Stimulated activated effector memory CD8-positive, alpha-beta T cell treated with anti-CD3 and anti-CD28 coated beads, Interleukin-12 subunit alpha, Interleukin-12 subunit beta, amount 100 ng/mL, for 72 hours (primary cell): ENCODE results near the gene PLCB3.
"Not testable (repeated sequence)": the region's sequence is repeated elsewhere in the genome, so short reads cannot be mapped to it uniquely, and the experiment has no call there.

ENCODE experiments used
- ATAC-seq: fragments of 150-1000 bp; cut with Tn5 transposase; 2 replicates; pipeline ENCODE4 v1.10.0; 2021
- DNase-seq, 2 donors: peaks; one replicate each; pipeline ENCODE4 v3.0.0; 2021 to 2022; ENCODE audit warnings: low spot score in 2 of 2
- H3K27ac Mint-ChIP-seq: one replicate; pipeline ENCODE4 v1.8.0; 2022; ENCODE audit warnings: mild to moderate bottlenecking, mixed read lengths
- H3K36me3 Mint-ChIP-seq: one replicate; pipeline ENCODE4 v1.8.0; 2022; ENCODE audit warnings: mild to moderate bottlenecking, mixed read lengths
- H3K4me1 Mint-ChIP-seq: one replicate; pipeline ENCODE4 v1.8.0; 2022; ENCODE audit warnings: mixed read lengths
- H3K4me3 Mint-ChIP-seq: one replicate; pipeline ENCODE4 v1.8.0; 2022; ENCODE audit warnings: mild to moderate bottlenecking, mixed read lengths
- H3K9me3 Mint-ChIP-seq: one replicate; pipeline ENCODE4 v1.8.0; 2022; ENCODE audit warnings: mixed read lengths

Gene PLCB3

GRCh38 chr11:64303109-64304031, 52.0 kb downstream of the PLCB3 start:
- peaks cover 33% of the 10 kb centered on the region for H3K4me1 Mint-ChIP-seq

GRCh38 chr11:64304032-64304315, 52.6 kb downstream of the PLCB3 start:
- H3K4me1 Mint-ChIP-seq, result peaks cover 33% of the 10 kb centered on the region
- H3K9me3 Mint-ChIP-seq, result no peaks in the 10 kb centered on the region
- DNase-seq, result no peak
- peak overlapping the region; percentile 99 for H3K4me3 Mint-ChIP-seq
- H3K27ac Mint-ChIP-seq, result peak overlapping the region; percentile 96
- peaks cover 36% of the 10 kb centered on the region for H3K36me3 Mint-ChIP-seq
- ATAC-seq, result no peak

More at GRCh38 chr11:64303109-64304031, 52.0 kb downstream of the PLCB3 start:
- Mint-ChIP-seq H3K27ac (peak overlapping the region; percentile 96), H3K9me3 (no peaks in the 10 kb centered on the region), H3K4me3 (peak overlapping the region; percentile 99), H3K36me3 (peaks cover 30% of the 10 kb centered on the region)
- no peak for DNase-seq
- ATAC-seq, result no peak

GRCh38 chr11:64304316-64305072, 53.2 kb downstream of the PLCB3 start:
- Mint-ChIP-seq H3K36me3 (peaks cover 42% of the 10 kb centered on the region), H3K27ac (peak overlapping the region; percentile 96), H3K9me3 (no peaks in the 10 kb centered on the region), H3K4me3 (peak overlapping the region; percentile 99), H3K4me1 (peaks cover 33% of the 10 kb centered on the region)
- DNase-seq, result peak; percentile 94 to 98
- peak; percentile 68 for ATAC-seq

- Mint-ChIP-seq H3K36me3 (peaks cover 49% of the 10 kb centered on the region), H3K4me3 (peak within 1 kb of the TSS; percentile 99), H3K27ac (peak within 1 kb of the TSS; percentile 96), H3K4me1 (peaks cover 26% of the 10 kb centered on the region), H3K9me3 (no peaks in the 10 kb centered on the region)
- ATAC-seq, result peak; percentile 83
- DNase-seq, result peak; percentile 99
Measured at GRCh38 chr11:64305075-64305690, 53.9 kb downstream of the PLCB3 start, which contains the start of gene ESRRA. ESRRA (plus strand) TSS chr11:64305524; CDS start chr11:64307180, 1,656 bp downstream.

- H3K9me3 Mint-ChIP-seq, result no peaks in the 10 kb centered on the region
- peak; percentile 29 for ATAC-seq
- DNase-seq, result peak; percentile 49 to 87
- peak overlapping the region; percentile 95 for H3K27ac Mint-ChIP-seq
- peaks cover 55% of the 10 kb centered on the region for H3K36me3 Mint-ChIP-seq
- peaks cover 22% of the 10 kb centered on the region for H3K4me1 Mint-ChIP-seq
- peak overlapping the region; percentile 99 for H3K4me3 Mint-ChIP-seq
Measured at GRCh38 chr11:64305691-64306562, 54.6 kb downstream of the PLCB3 start.

- Mint-ChIP-seq H3K9me3 (no peaks in the 10 kb centered on the region), H3K27ac (peak overlapping the region; percentile 95), H3K4me3 (peak overlapping the region; percentile 99), H3K4me1 (peaks cover 23% of the 10 kb centered on the region), H3K36me3 (peaks cover 59% of the 10 kb centered on the region)
- DNase-seq (no peak), ATAC-seq (no peak)
Measured at GRCh38 chr11:64306563-64306875, 55.2 kb downstream of the PLCB3 start.

GRCh38 chr11:64306876-64307622, 55.7 kb downstream of the PLCB3 start:
- Mint-ChIP-seq H3K9me3 (no peaks in the 10 kb centered on the region), H3K4me1 (peaks cover 23% of the 10 kb centered on the region), H3K27ac (peak overlapping the region; percentile 95), H3K36me3 (peaks cover 64% of the 10 kb centered on the region), H3K4me3 (peak overlapping the region; percentile 99)
- ATAC-seq, result no peak
- no peak for DNase-seq

- not testable (repeated sequence) for ATAC-seq, DNase-seq, H3K9me3 Mint-ChIP-seq, H3K27ac Mint-ChIP-seq
- H3K4me3 Mint-ChIP-seq, result peak overlapping the region; percentile 99
- H3K4me1 Mint-ChIP-seq, result peaks cover 29% of the 10 kb centered on the region
- H3K36me3 Mint-ChIP-seq, result peaks cover 64% of the 10 kb centered on the region
Measured at GRCh38 chr11:64307795-64308194, 56.5 kb downstream of the PLCB3 start.

- Mint-ChIP-seq H3K4me3 (no peak overlapping the region), H3K4me1 (peaks cover 41% of the 10 kb centered on the region), H3K9me3 (no peaks in the 10 kb centered on the region), H3K27ac (peak overlapping the region; percentile 84), H3K36me3 (peaks cover 76% of the 10 kb centered on the region)
- DNase-seq (no peak), ATAC-seq (no peak)
Measured at GRCh38 chr11:64312947-64313346, 61.6 kb downstream of the PLCB3 start.

GRCh38 chr11:64313491-64314145, 62.3 kb downstream of the PLCB3 start:
- ATAC-seq, result no peak
- no peak overlapping the region for H3K4me3 Mint-ChIP-seq
- peaks cover 76% of the 10 kb centered on the region for H3K36me3 Mint-ChIP-seq
- peaks cover 46% of the 10 kb centered on the region for H3K4me1 Mint-ChIP-seq
- peak overlapping the region; percentile 84 for H3K27ac Mint-ChIP-seq
- H3K9me3 Mint-ChIP-seq, result no peaks in the 10 kb centered on the region
- no peak for DNase-seq

- Mint-ChIP-seq H3K4me1 (peaks cover 52% of the 10 kb centered on the region), H3K4me3 (no peak overlapping the region), H3K36me3 (peaks cover 76% of the 10 kb centered on the region), H3K27ac (peak overlapping the region; percentile 72), H3K9me3 (no peaks in the 10 kb centered on the region)
- DNase-seq (no peak), ATAC-seq (no peak)
Measured at GRCh38 chr11:64314146-64314804, 62.9 kb downstream of the PLCB3 start.

GRCh38 chr11:64314805-64315561, 63.7 kb downstream of the PLCB3 start:
- Mint-ChIP-seq H3K27ac (peak overlapping the region; percentile 72), H3K4me1 (peaks cover 58% of the 10 kb centered on the region), H3K36me3 (peaks cover 76% of the 10 kb centered on the region), H3K9me3 (no peaks in the 10 kb centered on the region), H3K4me3 (no peak overlapping the region)
- DNase-seq (peak in 1 of 2 donors; percentile 50), ATAC-seq (no peak)
